Measurements from ENCODE around the gene DUS1L. TPM values are rescaled to one million over a fixed set of nuclear protein-coding genes. Genes with fewer than 3 reads are reported as not detected.

The DUS1L gene
- total and polyA plus RNA-seq, 2 experiments from 2014 or later, result 66.0 to 122 TPM

- H3K4me3 ChIP-seq, result no peak overlapping the region
- no peak overlapping the region for H2AFZ ChIP-seq
- H4K20me1 ChIP-seq (replicated peaks; ENCODE audit: insufficient read depth), result peaks cover 43% of the 10 kb centered on the region
- no peak overlapping the region for H3K4me3 Mint-ChIP-seq
- H3K27me3 Mint-ChIP-seq (ENCODE audit: insufficient read depth, low read depth, poor library complexity), result peaks cover 4% of the 10 kb centered on the region
- no peak overlapping the region for H3K27ac ChIP-seq (ENCODE audit: low read depth)
- H3F3A ChIP-seq (replicated peaks; ENCODE audit: low read depth), result 0 out of 2 replicates have a peak, but pooled peaks cover 25% of the 10 kb centered on the region
- peaks cover 3% of the 10 kb centered on the region for H3K4me1 Mint-ChIP-seq
- no peak overlapping the region for H3K4me2 ChIP-seq
- H3K36me3 Mint-ChIP-seq (ENCODE audit: low read depth), result peaks cover 54% of the 10 kb centered on the region; the same call in 2 of the 3 replicates
- no peaks in the 10 kb centered on the region for H3K27me3 ChIP-seq (ENCODE audit: insufficient read depth)
- H3K9me3 Mint-ChIP-seq, result no peaks in the 10 kb centered on the region
- no peak overlapping the region for H3K27ac Mint-ChIP-seq
- DNase-seq (ENCODE audit: low spot score) (no peak), ATAC-seq (no peak)
- no peak for TF ChIP-seq REST (IDR thresholded peaks at IDR 0.05; ENCODE audit: unreplicated experiment)
- TF ChIP-seq ZNF462 (CRISPR knock-in tag; IDR thresholded peaks at IDR 0.05), result no peak
- no peak for TF ChIP-seq CTCF (conservative IDR thresholded peaks at IDR 0.05; ENCODE audit: low read depth in 2 of 2)
- TF ChIP-seq POLR2AphosphoS5 (IDR thresholded peaks at IDR 0.05; ENCODE audit: low read depth), result no peak
- TF ChIP-seq ZNF114 (CRISPR knock-in tag; IDR thresholded peaks at IDR 0.05), result no peak
- TF ChIP-seq NANOG (IDR thresholded peaks at IDR 0.05; ENCODE audit: borderline replicate concordance), result no peak
- TF ChIP-seq EZH2phosphoT487 (IDR thresholded peaks at IDR 0.05; ENCODE audit: unreplicated experiment), result no peak
- TF ChIP-seq CREB1 (CRISPR knock-in tag; IDR thresholded peaks at IDR 0.05; ENCODE audit: low read depth), result no peak
- TF ChIP-seq ETS1 (IDR thresholded peaks at IDR 0.05), result no peak
- no peak for TF ChIP-seq STAT1 (IDR thresholded peaks at IDR 0.05; ENCODE audit: unreplicated experiment)
- TF ChIP-seq JUNB (IDR thresholded peaks at IDR 0.05; ENCODE audit: unreplicated experiment), result no peak
- no peak for TF ChIP-seq EZH2 (IDR thresholded peaks at IDR 0.05; ENCODE audit: low read depth, unreplicated experiment)
- no peak for TF ChIP-seq ZNF331 (CRISPR knock-in tag; IDR thresholded peaks at IDR 0.05; ENCODE audit: low read depth)
- peaks cover 9% of the 10 kb centered on the region; the same call in 1 of the 2 replicates for H3K4me1 ChIP-seq (ENCODE audit: insufficient read depth)
- H3K79me2 ChIP-seq (replicated peaks; ENCODE audit: insufficient read depth), result peaks cover 41% of the 10 kb centered on the region
- H3K36me3 ChIP-seq (ENCODE audit: insufficient read depth), result peaks cover 14% of the 10 kb centered on the region; the same call in 1 of the 2 replicates
- no peaks in the 10 kb centered on the region for H3K9me2 ChIP-seq (ENCODE audit: insufficient read depth)
These were observed 27.6 kb upstream of the DUS1L start for GRCh38 chr17:82092995-82093751.

Data from GM23338 (cell line).